ENCODE measurements around the gene VAV3.

Gene VAV3

GRCh38 chr1:107788206-107789202 lies 176.5 kb downstream of the VAV3 start:
- peaks cover 53% of the 10 kb centered on the region for H3K4me1 Mint-ChIP-seq
- H3K27me3 Mint-ChIP-seq: no peaks in the 10 kb centered on the region

DNA sequence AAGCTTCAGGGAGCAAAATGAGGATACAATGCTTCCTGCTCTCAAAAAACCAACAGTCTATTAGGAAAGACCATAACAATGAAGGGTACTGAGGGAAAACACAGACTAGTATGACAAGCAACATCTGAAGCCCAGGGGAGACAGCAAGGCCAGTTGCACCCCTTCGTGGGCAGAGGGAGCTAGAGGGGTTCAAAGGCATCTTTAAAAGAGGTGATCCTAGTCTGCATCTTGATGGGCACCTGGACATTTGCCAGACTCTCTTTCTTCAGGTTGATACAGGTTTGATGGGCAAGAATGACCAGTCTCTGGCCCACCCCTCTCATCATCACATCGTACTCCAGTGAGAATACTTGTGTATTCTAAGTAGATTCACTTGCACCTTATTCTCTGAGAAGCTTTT lies 177.7 kb downstream of the VAV3 start:
- H3K27ac Mint-ChIP-seq: peak overlapping the region; percentile 89
- peaks cover 53% of the 10 kb centered on the region for H3K4me1 Mint-ChIP-seq
- CTCF ChIA-PET: interaction anchor here (1.0 to 10.9 kb wide), 4 partner anchors 18 to 339 kb away, joined by 3 to 249 read pairs (median 4); no protein-coding TSS in a partner anchor
- H3K4me3 Mint-ChIP-seq: no peak overlapping the region
- H3K36me3 Mint-ChIP-seq: no peaks in the 10 kb centered on the region
- peak; percentile 36 for DNase-seq
- H3K27me3 Mint-ChIP-seq: no peaks in the 10 kb centered on the region
- no peaks in the 10 kb centered on the region for H3K9me3 Mint-ChIP-seq

More at GRCh38 chr1:107788206-107789202, 176.5 kb downstream of the VAV3 start:
- Mint-ChIP-seq H3K27ac (peak overlapping the region; percentile 76), H3K36me3 (peaks cover 2% of the 10 kb centered on the region), H3K9me3 (no peaks in the 10 kb centered on the region), H3K4me3 (no peak overlapping the region)
- CTCF ChIA-PET: interaction anchor here (0.8 to 10.9 kb wide), 4 partner anchors 109 to 412 kb away, joined by 3 to 249 read pairs (median 5); partner anchors contain the start of gene SLC25A24
- no peak for DNase-seq

- Mint-ChIP-seq H3K27me3 (no peaks in the 10 kb centered on the region), H3K4me3 (peak overlapping the region; percentile 53), H3K9me3 (no peaks in the 10 kb centered on the region), H3K27ac (peak overlapping the region; percentile 89), H3K4me1 (peaks cover 52% of the 10 kb centered on the region), H3K36me3 (no peaks in the 10 kb centered on the region)
- CTCF ChIA-PET: interaction anchor here (1.0 to 10.9 kb wide), 4 partner anchors 32 to 340 kb away, joined by 3 to 249 read pairs (median 6); no protein-coding TSS in a partner anchor
- DNase-seq: no peak
Measured at GRCh38 chr1:107786203-107786845, 178.7 kb downstream of the VAV3 start.

- DNase-seq: no peak
- peaks cover 48% of the 10 kb centered on the region for H3K4me1 Mint-ChIP-seq
- H3K27ac Mint-ChIP-seq: peak overlapping the region; percentile 89
- no peaks in the 10 kb centered on the region for H3K9me3 Mint-ChIP-seq
- H3K27me3 Mint-ChIP-seq: no peaks in the 10 kb centered on the region
- no peaks in the 10 kb centered on the region for H3K36me3 Mint-ChIP-seq
- CTCF ChIA-PET: interaction anchor here (1.6 to 10.9 kb wide), 2 partner anchors 178 to 341 kb away, joined by 7 to 249 read pairs; no protein-coding TSS in a partner anchor
- H3K4me3 Mint-ChIP-seq: peak overlapping the region; percentile 53
Measured at GRCh38 chr1:107785496-107786202, 179.3 kb downstream of the VAV3 start.

GRCh38 chr1:107782217-107782845 lies 182.6 kb downstream of the VAV3 start:
- H3K4me3 Mint-ChIP-seq: no peak overlapping the region
- H3K4me1 Mint-ChIP-seq: peaks cover 25% of the 10 kb centered on the region
- no peaks in the 10 kb centered on the region for H3K27me3 Mint-ChIP-seq
- no peak overlapping the region for H3K27ac Mint-ChIP-seq
- no peaks in the 10 kb centered on the region for H3K36me3 Mint-ChIP-seq
- peak; percentile 40 for DNase-seq
- H3K9me3 Mint-ChIP-seq: no peaks in the 10 kb centered on the region
- CTCF ChIA-PET: interaction anchor here (0.5 to 10.9 kb wide), 27 partner anchors 9 to 862 kb away, joined by 3 to 249 read pairs (median 3); partner anchors contain the start of genes EEIG2, SLC25A24 and VAV3

DNA sequence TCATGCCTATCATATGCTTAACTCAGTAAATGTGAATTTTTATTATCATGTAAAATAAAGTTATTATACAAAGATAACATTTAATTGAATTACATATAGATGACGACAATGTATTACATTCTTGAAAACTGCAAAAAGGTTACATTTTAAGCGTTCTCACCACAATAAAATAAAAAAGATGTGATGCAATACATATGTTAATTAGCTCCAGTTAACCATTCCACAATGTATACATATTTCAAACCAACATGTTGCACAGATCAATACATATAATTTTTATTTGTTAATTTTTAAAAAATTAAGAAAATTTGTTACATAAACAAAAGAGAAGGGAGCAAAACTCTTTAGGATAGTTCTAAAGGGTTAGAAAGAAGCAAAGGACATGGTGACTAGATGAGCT lies 183.7 kb downstream of the VAV3 start:
- no peaks in the 10 kb centered on the region for H3K36me3 Mint-ChIP-seq
- H3K9me3 Mint-ChIP-seq: no peaks in the 10 kb centered on the region
- H3K4me3 Mint-ChIP-seq: no peak overlapping the region
- CTCF ChIA-PET: interaction anchor here (1.0 to 10.9 kb wide), 11 partner anchors 82 to 863 kb away, joined by 3 to 249 read pairs (median 4); partner anchors contain the start of genes EEIG2, SLC25A24 and VAV3
- no peak overlapping the region for H3K27ac Mint-ChIP-seq
- no peak for DNase-seq
- peaks cover 14% of the 10 kb centered on the region for H3K4me1 Mint-ChIP-seq
- no peaks in the 10 kb centered on the region for H3K27me3 Mint-ChIP-seq

DNA sequence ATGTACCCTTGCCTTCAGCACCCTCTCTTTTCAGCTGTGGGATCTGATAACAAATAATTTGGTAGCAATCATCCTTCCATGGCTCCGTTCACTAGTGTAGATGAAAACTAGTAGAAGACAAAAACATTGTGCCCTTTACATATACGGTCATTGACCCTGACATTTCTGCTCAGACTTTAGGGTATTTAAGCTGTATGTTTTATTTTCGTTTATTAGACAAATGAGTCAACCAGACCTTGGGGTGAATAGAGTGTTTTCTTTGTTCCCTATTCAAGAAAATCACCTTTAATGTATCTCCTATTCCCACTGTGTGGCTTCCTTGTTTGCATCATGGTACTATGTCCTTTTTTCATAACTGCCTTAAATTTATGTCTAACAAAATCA lies 187.3 kb downstream of the VAV3 start:
- Mint-ChIP-seq H3K9me3 (no peaks in the 10 kb centered on the region), H3K4me3 (no peak overlapping the region), H3K36me3 (no peaks in the 10 kb centered on the region), H3K27ac (no peak overlapping the region), H3K27me3 (no peaks in the 10 kb centered on the region), H3K4me1 (no peaks in the 10 kb centered on the region)
- no peak for DNase-seq
- CTCF ChIA-PET: interaction anchor here (0.9 kb wide), 1 partner anchor 348 kb away, joined by 3 read pairs; no protein-coding TSS in a partner anchor

DNA sequence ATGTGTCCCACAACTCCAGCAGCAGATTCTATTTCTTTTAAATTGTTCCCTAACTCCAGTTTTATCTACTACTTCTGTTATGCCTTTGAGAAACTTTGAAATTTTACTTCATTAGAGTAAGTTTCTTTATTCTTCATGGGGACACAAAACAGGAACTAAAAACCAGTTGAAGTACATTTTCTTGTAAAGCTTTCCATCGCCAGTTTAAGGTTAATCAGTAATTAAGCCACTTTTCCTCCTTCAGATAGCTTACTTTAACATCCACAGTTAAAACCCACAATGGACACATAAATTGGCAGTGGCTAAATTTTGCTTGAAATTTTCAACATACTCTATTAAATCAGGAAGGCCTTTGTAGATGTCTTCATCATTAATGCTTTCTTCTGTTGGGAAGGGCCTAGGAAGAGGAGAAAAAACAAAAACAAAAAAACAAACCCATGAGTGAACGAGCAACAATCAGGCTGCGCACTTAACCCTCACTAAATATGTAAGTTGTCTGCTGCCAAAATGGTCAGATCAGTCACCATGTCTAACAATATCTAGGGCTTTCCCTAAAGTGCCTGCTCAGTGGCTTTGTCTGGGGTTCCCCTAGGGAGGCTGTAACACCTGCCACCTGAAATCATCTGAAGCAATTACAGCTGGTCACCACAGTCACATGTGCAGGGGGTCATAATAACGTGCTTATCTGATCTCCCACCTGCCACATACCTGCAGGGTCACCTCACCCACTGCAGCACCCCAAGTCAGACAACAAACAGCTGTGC lies 187.9 kb downstream of the VAV3 start:
- CTCF ChIA-PET: no interaction called here
- no peaks in the 10 kb centered on the region for H3K4me1 Mint-ChIP-seq
- DNase-seq: no peak
- no peak overlapping the region for H3K27ac Mint-ChIP-seq
- no peaks in the 10 kb centered on the region for H3K9me3 Mint-ChIP-seq
- no peaks in the 10 kb centered on the region for H3K27me3 Mint-ChIP-seq
- H3K4me3 Mint-ChIP-seq: no peak overlapping the region
- H3K36me3 Mint-ChIP-seq: no peaks in the 10 kb centered on the region

DNA sequence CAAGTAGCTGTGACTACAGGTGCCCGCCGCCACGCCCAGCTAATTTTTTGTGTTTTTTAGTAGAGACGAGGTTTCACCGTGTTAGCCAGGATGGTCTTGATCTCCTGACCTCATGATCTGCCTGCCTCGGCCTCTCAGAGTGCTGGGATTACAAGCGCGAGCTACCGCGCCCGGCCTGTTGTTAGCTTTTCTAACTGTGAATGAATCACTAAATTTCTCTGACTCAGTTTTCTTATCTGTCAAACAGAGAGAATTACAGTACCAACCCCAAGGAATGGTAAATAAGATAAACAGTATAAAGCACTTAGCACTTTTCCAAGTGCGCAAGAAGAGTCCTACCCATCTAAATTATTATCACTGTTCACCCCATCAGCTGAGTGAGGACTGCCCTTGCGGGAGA lies 193.6 kb downstream of the VAV3 start:
- H3K27ac Mint-ChIP-seq: no peak overlapping the region
- H3K36me3 Mint-ChIP-seq: no peaks in the 10 kb centered on the region
- DNase-seq: no peak
- H3K9me3 Mint-ChIP-seq: no peaks in the 10 kb centered on the region
- no peak overlapping the region for H3K4me3 Mint-ChIP-seq
- H3K4me1 Mint-ChIP-seq: no peaks in the 10 kb centered on the region
- CTCF ChIA-PET: no interaction called here
- H3K27me3 Mint-ChIP-seq: no peaks in the 10 kb centered on the region

DNA sequence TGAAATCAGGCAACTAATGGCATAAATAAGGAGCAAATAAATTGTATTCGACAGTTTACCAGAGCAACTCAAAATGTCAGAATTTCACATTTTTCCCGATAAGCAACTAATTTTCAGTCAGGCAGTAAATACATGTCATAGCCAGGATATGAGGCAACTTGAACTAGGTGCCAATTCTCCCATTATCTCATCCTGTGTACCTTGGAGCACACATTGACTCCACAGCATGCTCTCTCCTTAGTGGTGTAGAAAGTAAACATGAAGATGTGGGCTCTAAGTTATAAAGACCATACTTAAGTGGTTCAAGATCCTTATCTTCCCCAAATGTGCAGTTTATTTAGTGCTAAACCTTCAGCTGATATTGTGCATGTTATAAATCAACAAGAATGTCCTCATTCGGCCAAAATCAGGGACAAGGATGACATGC lies 197.8 kb downstream of the VAV3 start:
- H3K27ac Mint-ChIP-seq: no peak overlapping the region
- H3K27me3 Mint-ChIP-seq: no peaks in the 10 kb centered on the region
- no peak overlapping the region for H3K4me3 Mint-ChIP-seq
- H3K4me1 Mint-ChIP-seq: no peaks in the 10 kb centered on the region
- no peaks in the 10 kb centered on the region for H3K9me3 Mint-ChIP-seq
- H3K36me3 Mint-ChIP-seq: no peaks in the 10 kb centered on the region
- CTCF ChIA-PET: no interaction called here
- no peak for DNase-seq

- H3K4me1 Mint-ChIP-seq: no peaks in the 10 kb centered on the region
- no peaks in the 10 kb centered on the region for H3K9me3 Mint-ChIP-seq
- H3K4me3 Mint-ChIP-seq: no peak overlapping the region
- H3K27me3 Mint-ChIP-seq: no peaks in the 10 kb centered on the region
- DNase-seq: no peak
- CTCF ChIA-PET: no interaction called here
- H3K27ac Mint-ChIP-seq: no peak overlapping the region
- no peaks in the 10 kb centered on the region for H3K36me3 Mint-ChIP-seq
Measured at GRCh38 chr1:107766533-107766932, 198.4 kb downstream of the VAV3 start.

GRCh38 chr1:107762751-107763390 lies 202.1 kb downstream of the VAV3 start:
- Mint-ChIP-seq H3K27ac (no peak overlapping the region), H3K9me3 (no peaks in the 10 kb centered on the region), H3K4me1 (no peaks in the 10 kb centered on the region), H3K27me3 (no peaks in the 10 kb centered on the region), H3K4me3 (no peak overlapping the region), H3K36me3 (no peaks in the 10 kb centered on the region)
- DNase-seq: no peak
- CTCF ChIA-PET: no interaction called here
